HG02981 (cell line): ENCODE results near the gene RETREG2.
A peak's percentile ranks its signal among the peaks of the same experiment; 100 is the strongest.

ENCODE experiments used
- ATAC-seq: cut with Tn5 transposase; IDR thresholded peaks from one replicate; pipeline ENCODE4 v1.9.1; 2021; ENCODE audit warnings: mild to moderate bottlenecking, moderate library complexity; ENCODE audit not compliant: unreplicated experiment

The RETREG2 gene

GRCh38 chr2:219169930-219170654, 8.0 kb upstream of the RETREG2 start, which contains the start of gene SLC23A3:
Gene SLC23A3 (minus strand): TSS chr2:219170029. CDS start chr2:219169984, 45 bp downstream.
- ATAC-seq, result no peak

- no peak for ATAC-seq
These were observed 6.8 kb upstream of the RETREG2 start for GRCh38 chr2:219171231-219171651.

- no peak for ATAC-seq
These were observed 5.6 kb upstream of the RETREG2 start for GRCh38 chr2:219172231-219173154.

- no peak for ATAC-seq
These were observed 4.9 kb upstream of the RETREG2 start for GRCh38 chr2:219173176-219173575.

GRCh38 chr2:219174146-219174545, 3.9 kb upstream of the RETREG2 start:
- ATAC-seq, result no peak

- no peak for ATAC-seq
These were observed 3.3 kb upstream of the RETREG2 start for GRCh38 chr2:219174801-219175200.

GRCh38 chr2:219175486-219175885, 2.6 kb upstream of the RETREG2 start:
- ATAC-seq, result no peak

GRCh38 chr2:219175928-219176817, 1.9 kb upstream of the RETREG2 start:
- peak; percentile 11 for ATAC-seq

GRCh38 chr2:219176818-219177551, 1.1 kb upstream of the RETREG2 start, which contains the start of gene CNPPD1:
Gene CNPPD1 (minus strand): TSS chr2:219176925. CDS start chr2:219176828, 97 bp downstream.
- ATAC-seq, result peak; percentile 70

GRCh38 chr2:219178377-219179175, 501 bp downstream of the RETREG2 start:
- peak; percentile 6 for ATAC-seq

GRCh38 chr2:219179601-219180465, 1.8 kb downstream of the RETREG2 start:
- no peak for ATAC-seq

- ATAC-seq, result no peak
These were observed 2.9 kb downstream of the RETREG2 start for GRCh38 chr2:219180961-219181360.

GRCh38 chr2:219181531-219181930, 3.5 kb downstream of the RETREG2 start:
- no peak for ATAC-seq

- no peak for ATAC-seq
These were observed 4.5 kb downstream of the RETREG2 start for GRCh38 chr2:219182331-219183150.

- no peak for ATAC-seq
These were observed 5.2 kb downstream of the RETREG2 start for GRCh38 chr2:219183151-219183772.

GRCh38 chr2:219184121-219184520, 6.0 kb downstream of the RETREG2 start:
- ATAC-seq, result no peak
